ENCODE results near the gene ZSCAN5B. TPM values are rescaled to one million over a fixed set of nuclear protein-coding genes. Genes with fewer than 3 reads are reported as not detected.

ZSCAN5B gene
- total and polyA plus RNA-seq, 2 of the 13 experiments (the other 11 are each of a cell fraction or from before 2014, with no cell fraction given) = not detected

DNA sequence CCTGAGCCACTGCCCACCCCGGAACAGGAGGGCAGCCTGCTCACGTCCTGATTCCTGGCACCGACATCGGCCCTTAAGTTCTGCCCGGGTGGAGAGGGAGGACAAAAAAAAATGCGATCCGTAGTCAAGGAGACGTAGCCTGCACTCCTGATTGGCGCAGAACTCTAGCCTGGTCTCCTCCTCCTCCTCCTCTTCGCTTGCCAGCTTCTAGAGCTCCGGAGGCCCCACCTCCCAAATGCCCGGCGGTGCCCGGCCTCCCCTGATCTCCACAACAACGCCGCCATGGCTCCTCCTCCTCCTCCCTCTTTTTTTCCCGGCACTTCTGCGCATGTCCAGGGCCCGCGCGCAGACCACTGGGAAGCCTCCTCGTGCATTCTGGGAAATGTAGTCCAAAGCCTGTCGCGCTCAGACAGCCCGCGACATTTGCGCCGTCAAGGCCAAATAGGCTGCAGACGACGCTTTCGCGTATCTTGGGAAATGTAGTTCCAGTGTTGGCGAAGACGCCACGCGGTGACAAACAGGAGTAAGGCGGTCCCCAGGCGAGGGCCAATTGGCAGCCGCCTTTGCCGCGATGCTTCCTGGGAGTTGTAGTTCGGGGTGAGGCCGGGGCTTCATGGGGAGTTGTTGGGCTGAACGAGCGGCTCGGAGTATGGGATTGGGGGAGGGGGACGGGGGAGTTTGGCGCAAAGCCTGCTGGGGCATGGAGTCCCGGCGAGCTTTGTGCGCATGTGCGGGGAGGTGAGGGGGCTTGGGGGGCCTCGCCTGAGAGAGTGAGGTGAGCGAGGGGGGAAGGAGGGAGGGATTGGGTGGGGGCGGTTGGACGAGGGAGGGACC, 56.8 kb downstream of the ZSCAN5B start, which contains the start of gene ZNF444 (continued):
- TF ChIP-seq SKIL (CRISPR knock-in tag; IDR thresholded peaks at IDR 0.05; ENCODE audit: borderline replicate concordance) (no peak), NFYC (CRISPR knock-in tag; IDR thresholded peaks at IDR 0.05) (peak; percentile 87), ZNF138 (CRISPR knock-in tag; IDR thresholded peaks at IDR 0.05; ENCODE audit: low read depth) (no peak), DPF2 (CRISPR knock-in tag; IDR thresholded peaks at IDR 0.05; ENCODE audit: borderline replicate concordance, low read depth) (no peak), CHD2 (IDR thresholded peaks at IDR 0.05; ENCODE audit: low read depth, low read length) (peak; percentile 90), PLSCR1 (CRISPR knock-in tag; IDR thresholded peaks at IDR 0.05; ENCODE audit: borderline replicate concordance) (no peak), ZBTB26 (CRISPR knock-in tag; IDR thresholded peaks at IDR 0.05; ENCODE audit: borderline replicate concordance) (no peak), POLR2G (IDR thresholded peaks at IDR 0.05; ENCODE audit: low read depth, low read length) (peak; percentile 64), RBM22 (optimal IDR thresholded peaks at IDR 0.05; ENCODE audit: low read length) (no peak), ZNF263 (CRISPR knock-in tag; IDR thresholded peaks at IDR 0.05) (peak; percentile 71; the same call in 1 of the 2 replicates)
- TF ChIP-seq, protein P1, sequence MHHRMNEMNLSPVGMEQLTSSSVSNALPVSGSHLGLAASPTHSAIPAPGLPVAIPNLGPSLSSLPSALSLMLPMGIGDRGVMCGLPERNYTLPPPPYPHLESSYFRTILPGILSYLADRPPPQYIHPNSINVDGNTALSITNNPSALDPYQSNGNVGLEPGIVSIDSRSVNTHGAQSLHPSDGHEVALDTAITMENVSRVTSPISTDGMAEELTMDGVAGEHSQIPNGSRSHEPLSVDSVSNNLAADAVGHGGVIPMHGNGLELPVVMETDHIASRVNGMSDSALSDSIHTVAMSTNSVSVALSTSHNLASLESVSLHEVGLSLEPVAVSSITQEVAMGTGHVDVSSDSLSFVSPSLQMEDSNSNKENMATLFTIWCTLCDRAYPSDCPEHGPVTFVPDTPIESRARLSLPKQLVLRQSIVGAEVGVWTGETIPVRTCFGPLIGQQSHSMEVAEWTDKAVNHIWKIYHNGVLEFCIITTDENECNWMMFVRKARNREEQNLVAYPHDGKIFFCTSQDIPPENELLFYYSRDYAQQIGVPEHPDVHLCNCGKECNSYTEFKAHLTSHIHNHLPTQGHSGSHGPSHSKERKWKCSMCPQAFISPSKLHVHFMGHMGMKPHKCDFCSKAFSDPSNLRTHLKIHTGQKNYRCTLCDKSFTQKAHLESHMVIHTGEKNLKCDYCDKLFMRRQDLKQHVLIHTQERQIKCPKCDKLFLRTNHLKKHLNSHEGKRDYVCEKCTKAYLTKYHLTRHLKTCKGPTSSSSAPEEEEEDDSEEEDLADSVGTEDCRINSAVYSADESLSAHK (CRISPR knock-in tag; IDR thresholded peaks at IDR 0.05; ENCODE audit: borderline replicate concordance) = no peak
- TF ChIP-seq, protein P2, sequence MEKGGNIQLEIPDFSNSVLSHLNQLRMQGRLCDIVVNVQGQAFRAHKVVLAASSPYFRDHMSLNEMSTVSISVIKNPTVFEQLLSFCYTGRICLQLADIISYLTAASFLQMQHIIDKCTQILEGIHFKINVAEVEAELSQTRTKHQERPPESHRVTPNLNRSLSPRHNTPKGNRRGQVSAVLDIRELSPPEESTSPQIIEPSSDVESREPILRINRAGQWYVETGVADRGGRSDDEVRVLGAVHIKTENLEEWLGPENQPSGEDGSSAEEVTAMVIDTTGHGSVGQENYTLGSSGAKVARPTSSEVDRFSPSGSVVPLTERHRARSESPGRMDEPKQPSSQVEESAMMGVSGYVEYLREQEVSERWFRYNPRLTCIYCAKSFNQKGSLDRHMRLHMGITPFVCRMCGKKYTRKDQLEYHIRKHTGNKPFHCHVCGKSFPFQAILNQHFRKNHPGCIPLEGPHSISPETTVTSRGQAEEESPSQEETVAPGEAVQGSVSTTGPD (CRISPR knock-in tag; IDR thresholded peaks at IDR 0.05) = no peak
- TF ChIP-seq, protein P3, sequence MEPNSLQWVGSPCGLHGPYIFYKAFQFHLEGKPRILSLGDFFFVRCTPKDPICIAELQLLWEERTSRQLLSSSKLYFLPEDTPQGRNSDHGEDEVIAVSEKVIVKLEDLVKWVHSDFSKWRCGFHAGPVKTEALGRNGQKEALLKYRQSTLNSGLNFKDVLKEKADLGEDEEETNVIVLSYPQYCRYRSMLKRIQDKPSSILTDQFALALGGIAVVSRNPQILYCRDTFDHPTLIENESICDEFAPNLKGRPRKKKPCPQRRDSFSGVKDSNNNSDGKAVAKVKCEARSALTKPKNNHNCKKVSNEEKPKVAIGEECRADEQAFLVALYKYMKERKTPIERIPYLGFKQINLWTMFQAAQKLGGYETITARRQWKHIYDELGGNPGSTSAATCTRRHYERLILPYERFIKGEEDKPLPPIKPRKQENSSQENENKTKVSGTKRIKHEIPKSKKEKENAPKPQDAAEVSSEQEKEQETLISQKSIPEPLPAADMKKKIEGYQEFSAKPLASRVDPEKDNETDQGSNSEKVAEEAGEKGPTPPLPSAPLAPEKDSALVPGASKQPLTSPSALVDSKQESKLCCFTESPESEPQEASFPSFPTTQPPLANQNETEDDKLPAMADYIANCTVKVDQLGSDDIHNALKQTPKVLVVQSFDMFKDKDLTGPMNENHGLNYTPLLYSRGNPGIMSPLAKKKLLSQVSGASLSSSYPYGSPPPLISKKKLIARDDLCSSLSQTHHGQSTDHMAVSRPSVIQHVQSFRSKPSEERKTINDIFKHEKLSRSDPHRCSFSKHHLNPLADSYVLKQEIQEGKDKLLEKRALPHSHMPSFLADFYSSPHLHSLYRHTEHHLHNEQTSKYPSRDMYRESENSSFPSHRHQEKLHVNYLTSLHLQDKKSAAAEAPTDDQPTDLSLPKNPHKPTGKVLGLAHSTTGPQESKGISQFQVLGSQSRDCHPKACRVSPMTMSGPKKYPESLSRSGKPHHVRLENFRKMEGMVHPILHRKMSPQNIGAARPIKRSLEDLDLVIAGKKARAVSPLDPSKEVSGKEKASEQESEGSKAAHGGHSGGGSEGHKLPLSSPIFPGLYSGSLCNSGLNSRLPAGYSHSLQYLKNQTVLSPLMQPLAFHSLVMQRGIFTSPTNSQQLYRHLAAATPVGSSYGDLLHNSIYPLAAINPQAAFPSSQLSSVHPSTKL (CRISPR knock-in tag; IDR thresholded peaks at IDR 0.05) = no peak
